ENCODE results near the gene VIL1.

VIL1 gene

DNA sequence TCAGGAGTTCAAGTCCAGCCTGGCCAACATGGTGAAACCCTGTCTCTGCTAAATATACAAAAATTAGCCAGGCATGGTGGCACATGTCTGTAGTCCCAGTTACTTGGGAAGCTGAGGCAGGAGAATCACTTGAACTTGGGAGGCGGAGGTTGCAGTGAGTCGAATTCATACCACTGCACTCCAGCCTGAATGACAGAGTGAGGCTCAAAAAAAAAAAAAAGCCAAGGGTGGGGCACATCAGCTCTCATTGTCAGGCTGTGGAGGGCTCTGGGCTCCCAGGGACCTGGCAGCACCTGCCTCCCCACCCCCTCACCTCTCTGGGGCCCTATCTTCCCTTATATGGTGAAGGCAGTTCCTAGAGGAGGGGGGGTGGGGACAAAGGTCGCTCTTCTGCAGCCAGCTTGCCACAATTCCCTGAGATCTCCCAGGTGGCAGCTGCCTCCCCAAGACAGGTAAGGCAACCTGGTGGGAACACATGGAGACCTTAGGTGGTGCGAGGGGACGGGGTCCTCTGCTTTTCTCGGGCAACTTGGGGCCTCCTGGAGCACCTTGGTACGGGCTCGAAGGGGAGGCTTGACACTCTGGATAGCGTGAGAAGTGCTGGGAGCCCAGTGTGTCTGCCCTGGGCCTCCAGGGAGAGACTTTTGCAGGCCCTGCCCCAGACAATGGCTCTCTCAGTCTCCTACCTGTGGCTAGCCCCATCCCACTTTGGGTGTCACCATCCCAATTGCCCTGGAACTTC is at the start of gene VIL1:
VIL1 (plus strand) TSS at position 407 of the 742 bp plus-strand sequence. CDS start 4,656 bp downstream, outside the sequence.
- DNase-seq (ENCODE audit: low spot score), result peak; percentile 69

DNA sequence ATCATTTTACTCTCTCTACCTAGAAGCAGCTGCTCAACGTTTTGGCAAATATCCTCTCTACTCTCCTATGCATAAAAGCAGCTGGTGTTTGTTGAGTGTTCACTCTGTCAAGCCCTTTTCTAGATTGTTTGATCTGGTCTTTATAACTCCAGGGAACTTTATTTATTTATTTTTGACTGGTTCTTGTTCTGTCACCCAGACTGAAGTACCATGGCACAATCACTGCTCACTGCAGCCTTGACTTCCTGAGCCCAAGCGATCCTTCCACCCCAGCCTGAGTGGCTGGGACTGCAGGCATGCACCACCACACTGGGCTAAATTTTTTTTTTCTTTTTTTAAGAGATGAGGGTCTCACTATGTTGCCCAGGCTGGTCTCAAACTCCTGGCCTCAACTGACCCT is 49.6 kb upstream of the VIL1 start:
- DNase-seq (ENCODE audit: low spot score), result no peak

DNA sequence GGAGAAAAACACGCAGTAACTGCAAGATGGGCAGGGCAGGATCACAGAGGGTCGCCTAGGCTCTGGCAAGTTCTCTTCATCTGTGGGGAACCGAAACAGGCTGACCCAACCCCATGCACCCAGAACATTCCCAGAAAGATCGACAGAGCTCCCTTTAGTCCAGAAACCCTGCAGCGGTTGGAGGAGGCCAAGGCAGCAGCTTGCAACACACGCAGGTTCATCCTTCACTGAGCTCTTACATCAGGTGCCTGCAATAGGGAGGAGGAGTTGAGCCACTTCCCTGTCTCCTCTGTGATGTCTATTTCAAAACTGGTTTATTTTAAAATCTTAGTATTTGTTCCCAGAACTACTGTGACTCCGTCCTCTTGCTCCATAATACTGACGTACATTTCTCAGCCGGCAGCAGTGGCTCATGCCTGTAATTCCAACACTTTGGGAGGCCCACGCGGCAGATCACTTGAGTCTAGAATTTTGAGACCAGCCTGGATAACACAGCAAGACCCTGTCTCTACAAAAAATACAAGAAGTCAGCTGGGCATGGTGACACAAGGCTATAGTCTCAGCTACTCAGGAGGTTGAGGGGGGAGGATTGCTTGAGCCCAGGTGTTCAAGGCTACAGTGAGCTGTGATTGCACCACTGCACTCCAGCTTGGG is 48.4 kb upstream of the VIL1 start:
- no peak for DNase-seq (ENCODE audit: low spot score)

DNA sequence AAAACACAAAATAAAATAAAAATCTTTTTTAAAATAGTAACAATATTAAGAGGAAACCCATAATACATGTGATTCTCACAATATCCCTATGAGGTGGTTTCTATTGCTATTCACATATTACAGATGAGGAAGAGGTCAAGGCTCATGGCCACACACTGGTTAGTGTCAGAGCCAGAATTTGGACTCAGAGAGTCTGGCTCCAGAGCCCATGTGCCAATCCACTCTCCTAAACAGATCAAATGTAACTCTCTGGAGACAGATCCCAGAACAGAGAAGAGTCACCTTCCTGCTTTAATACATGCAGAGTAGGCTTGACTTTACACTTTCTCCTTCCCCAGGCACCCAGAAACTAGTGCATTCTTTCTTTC is 47.0 kb upstream of the VIL1 start:
- no peak for DNase-seq (ENCODE audit: low spot score)

DNA sequence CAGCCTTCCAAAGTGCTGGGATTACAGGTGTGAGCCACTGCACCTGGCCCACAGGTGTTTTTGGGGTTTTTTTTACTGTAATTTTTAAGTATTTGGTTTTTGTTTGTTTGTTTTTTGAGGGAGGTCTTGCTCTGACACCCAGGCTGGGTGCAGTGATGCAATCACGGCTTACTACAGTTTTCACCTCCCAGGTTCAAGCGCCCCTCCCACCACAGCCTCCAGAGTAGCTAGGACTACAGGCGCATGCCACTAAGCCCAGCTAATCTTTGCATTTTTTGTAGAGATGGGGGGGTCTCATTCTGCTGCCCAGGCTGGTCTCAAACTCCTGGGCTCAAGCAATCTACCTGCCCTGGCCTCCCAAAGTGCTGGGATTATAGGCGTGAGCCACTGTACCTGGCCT is 44.1 kb upstream of the VIL1 start:
- no peak for DNase-seq (ENCODE audit: low spot score)

DNA sequence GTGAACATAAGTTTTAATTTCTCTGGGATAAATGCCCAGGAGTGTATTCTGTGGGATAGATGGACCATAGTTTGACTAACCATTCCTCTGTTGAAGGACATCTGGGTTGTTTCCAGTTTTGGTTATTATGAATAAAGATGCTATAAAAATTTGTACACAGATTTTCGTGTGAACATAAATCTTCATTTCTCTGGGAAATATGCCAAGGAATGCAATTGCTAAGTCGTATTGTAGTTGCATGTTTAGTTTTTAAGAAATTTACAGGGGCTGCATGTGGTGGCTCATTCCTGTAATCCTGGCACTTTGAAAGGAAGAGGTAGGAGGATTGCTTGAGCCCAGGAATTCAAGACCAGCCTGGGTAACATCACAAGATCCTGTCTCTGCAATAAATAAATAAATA is 43.7 kb upstream of the VIL1 start:
- DNase-seq (ENCODE audit: low spot score), result no peak

DNA sequence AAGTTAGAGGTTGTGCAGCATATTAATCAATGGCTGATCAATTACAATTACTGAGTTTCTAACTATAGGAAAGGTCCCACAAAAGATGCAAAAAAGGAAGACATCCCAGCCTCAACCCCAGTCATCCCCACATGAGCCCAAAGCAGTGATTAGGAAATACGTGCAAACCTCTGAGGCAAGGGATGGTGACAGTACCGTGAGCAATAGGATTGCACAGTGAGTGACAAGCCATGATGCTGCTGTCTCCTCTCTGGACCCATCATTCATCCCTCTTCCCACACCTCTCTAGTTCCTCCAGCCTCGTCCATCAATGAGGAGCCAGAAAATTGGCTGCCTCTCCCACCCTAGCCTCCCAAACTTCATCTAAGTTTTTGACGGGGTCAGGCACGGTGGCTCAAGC is 40.9 kb upstream of the VIL1 start:
- DNase-seq (ENCODE audit: low spot score), result no peak

DNA sequence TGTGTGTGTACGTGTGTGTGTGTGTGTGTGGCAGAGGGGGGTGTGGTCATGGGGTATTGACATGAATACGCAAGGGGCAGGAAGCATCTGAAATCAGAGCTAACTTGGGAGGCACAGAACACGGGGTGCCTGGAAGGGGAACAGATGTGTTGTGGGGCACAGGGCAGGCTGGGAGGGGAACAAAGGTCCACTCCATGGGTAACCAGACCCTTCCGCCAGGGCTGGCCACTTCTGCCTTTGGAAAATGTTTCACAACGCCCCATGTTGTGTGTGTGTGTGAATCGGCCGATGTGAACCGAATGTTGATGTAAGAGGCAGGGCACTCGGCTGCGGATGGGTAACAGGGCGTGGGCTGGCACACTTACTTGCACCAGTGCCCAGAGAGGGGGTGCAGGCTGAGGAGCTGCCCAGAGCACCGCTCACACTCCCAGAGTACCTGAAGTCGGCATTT is 37.0 kb upstream of the VIL1 start, which contains the start of gene SLC11A1:
SLC11A1 (plus strand) TSS at position 358 of the 451 bp plus-strand sequence. CDS start 96 bp downstream, outside the sequence.
- no peak for DNase-seq (ENCODE audit: low spot score)

DNA sequence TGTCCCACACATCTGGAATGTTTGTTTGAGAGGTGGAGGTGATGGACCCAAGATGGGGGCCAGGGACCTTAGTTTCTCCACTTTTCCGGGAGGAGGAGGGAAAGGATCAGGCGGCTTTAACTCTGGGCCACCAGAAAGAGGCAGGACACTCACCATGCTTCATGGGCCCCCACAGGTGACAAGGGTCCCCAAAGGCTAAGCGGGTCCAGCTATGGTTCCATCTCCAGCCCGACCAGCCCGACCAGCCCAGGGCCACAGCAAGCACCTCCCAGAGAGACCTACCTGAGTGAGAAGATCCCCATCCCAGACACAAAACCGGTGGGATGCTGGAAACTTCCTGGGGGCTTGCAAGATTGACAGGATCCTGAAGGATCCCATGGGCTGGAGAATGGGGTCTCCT is 36.1 kb upstream of the VIL1 start:
- DNase-seq (ENCODE audit: low spot score), result no peak

DNA sequence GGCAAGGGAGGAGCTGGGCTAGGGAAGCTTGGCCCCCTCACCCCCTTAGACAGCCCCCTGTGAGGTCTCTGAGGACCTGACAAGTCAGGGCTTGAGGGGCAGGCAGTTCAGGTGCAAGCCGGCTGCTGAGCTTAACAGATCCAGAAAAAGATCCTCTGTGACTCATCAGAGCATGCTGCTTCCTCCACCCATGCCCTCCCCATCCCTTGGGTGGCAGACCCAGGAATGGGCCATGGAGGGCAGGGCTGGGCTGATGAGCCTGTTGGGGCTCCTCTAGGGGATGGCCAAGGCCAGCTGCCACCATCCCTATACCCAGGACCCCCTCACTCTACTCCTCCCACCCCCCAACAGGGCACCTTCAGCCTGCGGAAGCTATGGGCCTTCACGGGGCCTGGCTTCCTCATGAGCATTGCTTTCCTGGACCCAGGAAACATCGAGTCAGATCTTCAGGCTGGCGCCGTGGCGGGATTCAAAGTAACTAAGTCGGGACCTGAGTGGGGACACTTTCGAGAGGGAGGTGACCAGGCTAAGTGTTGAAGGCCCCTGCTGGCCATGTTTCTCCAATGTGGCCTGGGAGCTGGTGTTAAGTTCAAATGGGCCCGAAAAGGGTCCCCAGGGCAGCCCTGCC is 34.9 kb upstream of the VIL1 start:
- no peak for DNase-seq (ENCODE audit: low spot score)

DNA sequence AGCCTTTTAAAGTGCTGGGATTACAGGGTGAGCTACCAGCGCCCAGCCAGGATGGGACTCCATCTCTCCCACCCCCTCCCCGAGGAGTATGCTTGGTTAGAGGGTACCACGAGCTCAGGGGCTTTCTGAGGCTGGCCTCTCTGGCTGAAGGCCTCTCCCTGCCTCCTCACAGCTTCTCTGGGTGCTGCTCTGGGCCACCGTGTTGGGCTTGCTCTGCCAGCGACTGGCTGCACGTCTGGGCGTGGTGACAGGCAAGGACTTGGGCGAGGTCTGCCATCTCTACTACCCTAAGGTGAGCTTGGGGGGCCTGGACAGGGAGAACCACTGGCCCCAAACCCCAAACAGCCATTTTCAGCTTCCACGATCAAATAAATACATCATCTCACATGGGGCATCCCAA is 33.9 kb upstream of the VIL1 start:
- DNase-seq (ENCODE audit: low spot score), result no peak

DNA sequence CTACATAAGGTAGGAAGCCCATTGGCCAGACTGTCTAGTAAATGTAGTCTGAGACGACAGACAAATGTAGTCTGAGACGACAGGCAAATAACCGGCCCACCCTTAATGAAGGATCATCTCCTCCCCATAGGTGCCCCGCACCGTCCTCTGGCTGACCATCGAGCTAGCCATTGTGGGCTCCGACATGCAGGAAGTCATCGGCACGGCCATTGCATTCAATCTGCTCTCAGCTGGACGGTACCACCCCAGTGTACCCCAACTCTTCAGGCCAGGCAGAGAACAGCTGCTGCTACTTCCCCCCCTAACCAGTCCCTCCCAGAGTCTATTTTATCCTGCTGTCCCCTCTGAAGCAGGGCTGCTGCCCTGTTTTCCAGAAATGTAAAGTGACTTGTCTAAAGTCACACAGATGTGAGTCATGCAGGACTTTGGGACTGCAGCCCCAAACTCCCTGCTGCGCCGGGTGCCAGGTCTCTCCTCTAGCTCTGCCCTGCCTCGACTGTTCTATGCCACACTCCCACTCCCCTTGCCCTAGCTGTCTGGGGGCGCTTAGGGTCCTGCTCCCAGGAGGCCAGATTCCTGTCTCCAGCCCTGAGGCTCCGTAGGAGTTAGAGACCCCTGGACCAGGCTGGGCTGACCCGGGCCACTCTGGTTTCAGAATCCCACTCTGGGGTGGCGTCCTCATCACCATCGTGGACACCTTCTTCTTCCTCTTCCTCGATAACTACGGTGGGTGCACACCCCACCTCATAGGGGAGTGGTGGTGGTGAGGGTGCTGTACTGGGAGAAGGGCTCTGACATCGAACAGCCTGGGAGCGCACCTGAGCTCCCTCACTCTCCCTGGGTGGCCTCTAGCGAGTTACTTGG is 32.2 kb upstream of the VIL1 start:
- no peak for DNase-seq (ENCODE audit: low spot score)

DNA sequence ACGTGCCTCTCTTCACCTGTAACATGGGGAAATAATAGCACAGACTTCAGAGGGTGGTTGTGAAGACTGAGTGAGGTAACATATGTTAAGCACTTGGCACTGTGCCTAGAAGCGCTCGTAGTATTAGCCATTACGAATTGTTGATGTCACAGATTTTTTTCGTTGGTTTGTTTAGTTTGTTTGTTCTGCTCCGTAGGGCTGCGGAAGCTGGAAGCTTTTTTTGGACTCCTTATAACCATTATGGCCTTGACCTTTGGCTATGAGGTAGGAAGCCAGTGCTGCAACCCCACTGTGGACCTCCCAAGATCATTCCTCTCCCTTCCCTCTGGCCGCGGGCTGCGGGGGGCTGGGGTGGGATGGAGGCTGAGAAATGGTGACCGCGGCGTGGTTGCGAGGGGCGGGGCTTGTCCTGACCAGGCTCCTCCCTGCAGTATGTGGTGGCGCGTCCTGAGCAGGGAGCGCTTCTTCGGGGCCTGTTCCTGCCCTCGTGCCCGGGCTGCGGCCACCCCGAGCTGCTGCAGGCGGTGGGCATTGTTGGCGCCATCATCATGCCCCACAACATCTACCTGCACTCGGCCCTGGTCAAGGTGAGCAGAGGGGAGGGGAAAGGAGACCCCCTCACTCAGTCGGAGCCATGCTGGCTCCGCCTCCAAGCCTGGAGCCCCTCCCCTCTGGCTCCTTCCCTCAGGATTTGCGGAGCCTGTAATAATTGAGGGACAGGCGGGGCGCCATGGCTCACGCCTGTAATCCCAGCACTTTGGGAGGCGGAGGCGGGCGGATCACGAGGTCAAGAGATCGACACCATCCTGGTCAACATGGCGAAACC is 31.3 kb upstream of the VIL1 start:
- peak; percentile 56 for DNase-seq (ENCODE audit: low spot score)

DNA sequence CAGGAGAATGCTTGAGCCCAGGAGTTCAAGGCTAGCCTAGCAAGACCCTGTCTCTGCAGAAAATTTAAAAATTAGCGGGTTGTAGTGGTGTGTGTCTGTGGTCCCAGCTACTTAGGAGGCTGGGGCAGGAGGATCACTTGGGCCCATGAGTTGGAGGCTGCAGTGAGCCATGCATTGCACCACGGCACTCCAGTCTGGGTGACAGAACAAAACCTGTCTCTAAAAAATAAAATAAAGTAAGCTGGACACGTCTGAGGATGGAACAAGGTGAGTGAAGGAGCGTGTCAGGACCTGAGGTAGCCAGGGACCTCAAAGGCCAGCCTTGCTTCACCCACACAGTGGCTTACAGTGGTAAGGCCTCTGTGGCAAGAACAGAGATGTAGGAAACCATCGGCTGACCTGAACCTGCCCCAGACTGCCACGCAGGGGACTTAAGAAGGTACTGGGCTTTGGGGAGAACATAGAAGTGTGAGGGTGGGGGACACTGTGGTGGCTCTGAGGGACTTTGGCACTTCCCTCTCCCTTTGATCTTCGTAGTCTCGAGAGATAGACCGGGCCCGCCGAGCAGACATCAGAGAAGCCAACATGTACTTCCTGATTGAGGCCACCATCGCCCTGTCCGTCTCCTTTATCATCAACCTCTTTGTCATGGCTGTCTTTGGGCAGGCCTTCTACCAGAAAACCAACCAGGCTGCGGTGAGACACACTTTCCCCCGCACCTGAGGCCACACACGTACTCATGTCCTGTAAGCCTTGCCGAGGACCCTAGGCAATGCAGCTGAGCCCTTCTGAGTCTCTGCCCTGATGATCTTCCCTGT is 29.4 kb upstream of the VIL1 start:
- DNase-seq (ENCODE audit: low spot score), result no peak

DNA sequence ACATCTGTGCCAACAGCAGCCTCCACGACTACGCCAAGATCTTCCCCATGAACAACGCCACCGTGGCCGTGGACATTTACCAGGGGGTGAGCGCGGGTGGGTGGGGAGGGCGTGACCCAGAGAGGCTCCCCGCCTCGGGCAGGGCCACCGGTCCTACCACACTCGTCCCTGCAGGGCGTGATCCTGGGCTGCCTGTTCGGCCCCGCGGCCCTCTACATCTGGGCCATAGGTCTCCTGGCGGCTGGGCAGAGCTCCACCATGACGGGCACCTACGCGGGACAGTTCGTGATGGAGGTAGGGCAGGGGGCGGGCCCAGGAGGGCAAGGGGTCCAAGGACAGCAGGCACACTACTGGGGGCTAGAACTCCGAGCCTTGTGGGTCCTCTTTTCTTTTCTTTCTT is 27.7 kb upstream of the VIL1 start:
- DNase-seq (ENCODE audit: low spot score), result no peak

DNA sequence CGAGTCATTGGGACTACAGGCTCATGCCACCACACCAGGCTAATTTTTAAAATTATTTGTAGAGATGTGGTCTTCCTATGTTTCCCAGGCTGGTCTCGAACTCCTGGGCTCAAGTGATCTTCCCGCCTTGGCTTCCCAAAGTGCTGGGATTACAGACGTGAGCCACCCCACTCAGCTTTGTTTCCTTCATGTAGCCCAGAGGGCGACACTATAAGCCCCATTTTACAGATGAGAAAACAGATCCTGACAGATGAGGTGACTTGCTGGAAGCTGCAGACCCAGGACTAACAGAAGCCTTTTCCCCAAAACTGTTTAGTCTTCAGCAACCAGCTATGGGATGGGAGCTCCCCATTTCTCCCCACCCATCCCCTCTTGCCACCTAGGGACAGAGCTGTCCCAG is 26.5 kb upstream of the VIL1 start:
- no peak for DNase-seq (ENCODE audit: low spot score)

DNA sequence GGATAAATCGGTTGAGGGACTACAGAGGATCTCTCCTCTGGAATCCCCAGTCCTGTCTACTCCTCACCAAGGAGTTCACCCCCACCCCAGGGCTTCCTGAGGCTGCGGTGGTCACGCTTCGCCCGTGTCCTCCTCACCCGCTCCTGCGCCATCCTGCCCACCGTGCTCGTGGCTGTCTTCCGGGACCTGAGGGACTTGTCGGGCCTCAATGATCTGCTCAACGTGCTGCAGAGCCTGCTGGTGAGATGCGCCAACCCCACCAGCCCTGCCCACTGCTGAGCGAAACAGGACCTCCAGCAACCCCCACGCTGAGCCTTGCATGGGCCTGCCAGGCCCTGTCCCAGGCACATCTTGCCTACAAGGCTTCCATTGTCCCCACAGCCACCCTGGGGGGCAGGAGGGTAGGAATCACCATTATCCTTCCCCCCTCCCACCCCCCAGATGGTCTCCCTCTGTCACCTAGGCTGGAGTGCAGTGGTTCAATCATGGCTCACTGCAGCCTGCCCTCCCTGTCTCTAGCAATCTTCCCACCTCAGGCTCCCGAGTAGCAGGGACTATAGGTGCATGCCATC is 25.9 kb upstream of the VIL1 start:
- DNase-seq (ENCODE audit: low spot score), result no peak

DNA sequence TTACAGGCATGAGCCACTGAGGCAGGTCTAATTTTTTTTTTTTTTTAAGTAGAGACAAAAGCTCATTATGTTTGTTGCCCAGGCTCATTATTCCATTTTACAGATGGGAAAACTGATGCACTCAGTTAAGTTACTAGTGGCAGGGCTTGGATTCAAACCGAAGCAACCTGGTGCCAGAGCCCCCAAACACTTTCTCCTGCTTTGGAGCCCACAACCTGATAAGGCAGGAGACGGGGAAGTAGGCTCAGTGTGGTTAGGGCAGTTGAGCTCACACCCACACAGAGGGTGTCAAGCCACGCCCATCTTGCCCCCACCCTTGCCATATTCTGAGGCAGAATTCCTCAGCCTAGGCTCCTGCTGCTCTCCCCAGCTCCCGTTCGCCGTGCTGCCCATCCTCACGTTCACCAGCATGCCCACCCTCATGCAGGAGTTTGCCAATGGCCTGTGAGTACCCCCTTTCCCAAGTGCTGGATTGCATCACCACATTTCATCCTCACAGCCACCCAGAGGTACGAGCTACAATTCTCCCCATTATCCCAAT is 25.1 kb upstream of the VIL1 start:
- no peak for DNase-seq (ENCODE audit: low spot score)

DNA sequence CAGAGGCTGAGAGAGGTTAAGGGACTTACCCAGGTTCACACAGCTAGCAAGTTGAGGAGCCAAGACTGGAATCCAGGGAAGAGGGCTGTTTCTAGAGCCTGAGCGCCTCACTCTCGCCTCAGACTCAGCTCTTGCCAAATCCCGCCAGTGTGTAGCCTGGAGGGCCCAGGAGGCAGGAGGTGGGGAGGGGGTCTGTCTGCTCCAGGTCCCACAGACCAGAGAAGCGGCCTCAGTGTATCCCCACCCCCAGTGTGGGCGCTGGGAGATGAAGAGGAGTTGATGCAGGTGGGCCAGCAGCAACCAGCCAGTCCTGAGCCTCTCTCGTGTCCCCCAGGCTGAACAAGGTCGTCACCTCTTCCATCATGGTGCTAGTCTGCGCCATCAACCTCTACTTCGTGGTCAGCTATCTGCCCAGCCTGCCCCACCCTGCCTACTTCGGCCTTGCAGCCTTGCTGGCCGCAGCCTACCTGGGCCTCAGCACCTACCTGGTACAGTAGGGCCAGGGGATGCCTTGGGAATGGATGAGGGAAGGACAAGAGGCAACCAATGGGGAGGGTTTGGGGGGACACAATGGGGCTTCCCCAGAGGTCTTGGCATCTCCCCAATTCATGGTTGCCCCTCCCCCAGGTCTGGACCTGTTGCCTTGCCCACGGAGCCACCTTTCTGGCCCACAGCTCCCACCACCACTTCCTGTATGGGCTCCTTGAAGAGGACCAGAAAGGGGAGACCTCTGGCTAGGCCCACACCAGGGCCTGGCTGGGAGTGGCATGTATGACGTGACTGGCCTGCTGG is 24.4 kb upstream of the VIL1 start:
- no peak for DNase-seq (ENCODE audit: low spot score)
